ENCODE data around the gene WDHD1.

DNA sequence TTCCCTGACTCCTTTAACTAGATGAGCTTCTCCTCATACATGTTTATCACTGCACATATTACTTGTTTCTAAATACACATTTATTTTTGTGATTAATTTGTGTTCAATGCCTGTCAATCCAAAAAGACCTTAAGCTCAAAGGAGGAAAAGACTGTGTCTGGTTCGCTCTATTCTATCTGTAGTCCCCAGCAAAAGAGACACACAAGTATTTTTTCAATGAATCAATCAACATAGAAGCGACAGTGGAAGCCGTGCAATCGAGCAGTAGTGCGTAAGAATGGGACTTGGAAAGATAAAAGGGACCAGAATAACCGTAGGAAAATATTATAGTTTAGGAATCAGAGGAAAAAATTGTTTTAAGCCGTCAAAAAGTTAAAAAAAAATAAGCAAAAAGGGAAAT lies 951 bp downstream of the WDHD1 start:
- TF ChIP-seq, protein P1, sequence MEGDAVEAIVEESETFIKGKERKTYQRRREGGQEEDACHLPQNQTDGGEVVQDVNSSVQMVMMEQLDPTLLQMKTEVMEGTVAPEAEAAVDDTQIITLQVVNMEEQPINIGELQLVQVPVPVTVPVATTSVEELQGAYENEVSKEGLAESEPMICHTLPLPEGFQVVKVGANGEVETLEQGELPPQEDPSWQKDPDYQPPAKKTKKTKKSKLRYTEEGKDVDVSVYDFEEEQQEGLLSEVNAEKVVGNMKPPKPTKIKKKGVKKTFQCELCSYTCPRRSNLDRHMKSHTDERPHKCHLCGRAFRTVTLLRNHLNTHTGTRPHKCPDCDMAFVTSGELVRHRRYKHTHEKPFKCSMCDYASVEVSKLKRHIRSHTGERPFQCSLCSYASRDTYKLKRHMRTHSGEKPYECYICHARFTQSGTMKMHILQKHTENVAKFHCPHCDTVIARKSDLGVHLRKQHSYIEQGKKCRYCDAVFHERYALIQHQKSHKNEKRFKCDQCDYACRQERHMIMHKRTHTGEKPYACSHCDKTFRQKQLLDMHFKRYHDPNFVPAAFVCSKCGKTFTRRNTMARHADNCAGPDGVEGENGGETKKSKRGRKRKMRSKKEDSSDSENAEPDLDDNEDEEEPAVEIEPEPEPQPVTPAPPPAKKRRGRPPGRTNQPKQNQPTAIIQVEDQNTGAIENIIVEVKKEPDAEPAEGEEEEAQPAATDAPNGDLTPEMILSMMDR (IDR thresholded peaks at IDR 0.05; ENCODE audit: low read depth, low read length): no peak
- TF ChIP-seq, protein P2, sequence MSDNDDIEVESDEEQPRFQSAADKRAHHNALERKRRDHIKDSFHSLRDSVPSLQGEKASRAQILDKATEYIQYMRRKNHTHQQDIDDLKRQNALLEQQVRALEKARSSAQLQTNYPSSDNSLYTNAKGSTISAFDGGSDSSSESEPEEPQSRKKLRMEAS (IDR thresholded peaks at IDR 0.05; ENCODE audit: low read depth, low read length): no peak
